DMS 273 (cell line): ENCODE measurements around the gene LCNL1.
A peak's percentile ranks its signal among the peaks of the same experiment; 100 is the strongest.

Experiments
- DNase-seq: peaks from one replicate; lab custom pipeline; 2025; ENCODE audit not compliant: unreplicated experiment; lab: John Stamatoyannopoulos, UW

LCNL1 gene

DNA sequence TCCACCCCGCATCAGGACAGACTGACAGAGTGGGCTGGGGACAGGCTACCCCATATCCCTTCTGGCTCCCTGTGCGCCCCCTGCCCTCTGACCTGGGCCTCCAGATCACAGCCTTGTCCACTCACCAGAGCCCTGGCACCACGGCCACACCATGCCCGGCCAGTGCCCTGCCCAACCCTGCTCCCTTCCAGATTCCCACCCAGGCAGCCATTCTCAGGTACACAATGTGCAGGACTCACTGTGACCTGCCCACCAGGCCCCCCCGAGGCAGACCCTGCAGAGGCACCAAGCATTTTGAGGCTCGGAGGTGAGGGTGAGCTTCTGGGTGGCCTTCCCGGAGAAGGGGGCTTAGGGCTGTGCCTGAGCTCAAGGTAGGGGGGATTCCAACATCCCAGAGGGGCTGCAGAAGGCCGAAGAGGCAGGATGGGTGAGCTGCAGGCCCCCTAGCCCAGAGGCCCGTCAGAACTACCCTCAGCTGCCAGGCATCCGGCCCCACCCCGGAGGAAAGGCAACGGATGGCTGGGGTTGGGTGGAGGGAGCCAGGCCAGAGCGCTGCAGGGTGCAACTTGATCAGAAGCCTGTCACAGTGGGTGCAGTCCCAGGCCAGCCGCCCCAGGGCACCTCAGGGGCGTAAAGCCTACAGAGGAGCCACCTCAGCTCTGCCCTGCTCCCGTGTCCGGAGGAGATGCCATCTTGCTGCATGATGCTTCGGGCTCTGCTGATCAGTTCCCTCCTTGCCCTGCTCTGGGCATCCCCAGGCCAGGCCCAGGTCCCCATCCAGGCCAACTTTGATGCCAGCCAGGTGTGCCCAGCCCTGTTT, at the start of gene LCNL1:
LCNL1 (plus strand) TSS at position 762 of the 820 bp plus-strand sequence. CDS start 594 bp downstream, outside the sequence.
- DNase-seq: no peak

DNA sequence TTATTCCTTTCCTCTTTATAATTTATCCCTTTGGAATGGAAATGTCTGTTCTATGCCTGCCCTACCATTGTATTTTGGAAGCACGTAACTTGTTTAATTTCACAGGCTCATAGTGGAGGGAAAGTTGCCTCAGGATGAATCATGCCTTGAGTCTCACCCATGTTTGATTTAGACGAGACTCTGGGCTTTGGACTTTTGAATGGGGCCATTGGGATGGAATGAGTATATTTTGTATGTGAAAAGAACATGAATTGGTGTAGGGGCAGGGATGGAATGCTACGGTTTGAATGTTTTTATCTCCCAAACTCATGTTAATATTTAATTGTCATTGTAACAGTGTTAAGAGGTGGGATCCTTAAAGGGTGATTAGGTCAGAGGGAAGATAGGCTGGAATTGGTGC, 48.5 kb upstream of the LCNL1 start:
- no peak for DNase-seq

- DNase-seq: no peak
These were observed 47.1 kb upstream of the LCNL1 start for GRCh38 chr9:136935651-136936050.

DNA sequence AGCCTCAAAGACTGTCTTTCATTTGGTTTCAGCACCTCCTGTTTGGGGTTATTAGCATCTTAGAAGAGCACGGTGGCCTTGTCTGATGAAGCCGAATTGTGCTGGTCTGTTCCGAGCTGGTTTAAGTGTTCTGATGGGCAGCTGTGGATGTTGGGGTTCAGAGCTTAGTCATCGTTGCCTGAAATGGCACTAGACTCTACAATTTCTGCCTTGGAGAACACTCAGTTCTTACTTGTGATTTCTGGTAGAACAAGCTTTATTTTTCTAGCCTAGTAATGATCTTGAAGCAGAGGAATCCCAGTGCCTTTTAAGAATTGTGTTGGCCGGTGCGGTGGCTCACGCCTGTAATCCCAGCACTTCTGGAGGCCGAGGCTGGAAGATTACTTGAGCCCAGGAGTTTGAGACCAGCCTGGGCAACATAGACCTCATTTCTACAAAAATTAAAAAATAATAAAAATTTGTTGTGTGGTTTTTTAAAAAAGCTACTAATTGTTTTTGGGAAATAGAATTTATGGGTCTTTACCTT, 46.1 kb upstream of the LCNL1 start:
- no peak for DNase-seq

GRCh38 chr9:136937186-136938001, 45.4 kb upstream of the LCNL1 start:
- no peak for DNase-seq

- no peak for DNase-seq
These were observed 43.3 kb upstream of the LCNL1 start for GRCh38 chr9:136939431-136939995.

GRCh38 chr9:136939996-136940525, 42.7 kb upstream of the LCNL1 start:
- no peak for DNase-seq

DNA sequence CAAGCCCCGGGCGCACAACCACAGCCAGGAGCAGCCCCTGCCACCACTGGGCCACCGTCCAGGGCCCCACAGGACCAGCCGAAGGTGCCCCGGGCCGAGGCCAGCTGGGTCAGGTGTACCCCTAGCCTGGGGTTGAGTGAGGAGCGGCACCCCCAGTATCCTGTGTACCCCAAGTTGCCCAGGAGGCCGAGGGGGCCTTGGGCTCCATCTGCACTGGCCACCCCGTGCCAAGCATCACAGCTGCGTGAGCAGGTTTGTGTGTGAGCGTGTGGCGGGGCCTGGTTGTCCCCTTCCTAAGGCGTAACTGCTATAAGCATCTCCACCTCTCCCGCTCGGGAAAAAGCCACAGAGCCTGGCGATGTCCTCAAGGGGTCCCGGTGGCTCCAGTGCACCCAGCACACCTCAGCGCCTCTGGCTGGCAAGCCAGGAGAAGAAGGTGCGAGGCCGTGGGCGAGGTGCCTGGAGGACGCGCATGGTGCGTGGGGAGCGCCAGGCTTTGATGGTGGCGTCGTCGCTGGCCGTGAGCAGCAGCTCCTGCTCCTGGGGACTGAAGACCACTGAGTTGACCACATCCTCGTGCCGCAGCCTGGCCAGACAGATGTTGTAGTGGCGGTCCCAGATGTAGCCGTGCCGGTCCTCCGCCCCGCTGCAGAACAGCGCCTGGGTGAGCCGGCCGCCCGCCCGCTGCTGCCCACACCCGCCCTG, 42.1 kb upstream of the LCNL1 start:
- no peak for DNase-seq

- no peak for DNase-seq
These were observed 41.3 kb upstream of the LCNL1 start for GRCh38 chr9:136941231-136942111.

DNA sequence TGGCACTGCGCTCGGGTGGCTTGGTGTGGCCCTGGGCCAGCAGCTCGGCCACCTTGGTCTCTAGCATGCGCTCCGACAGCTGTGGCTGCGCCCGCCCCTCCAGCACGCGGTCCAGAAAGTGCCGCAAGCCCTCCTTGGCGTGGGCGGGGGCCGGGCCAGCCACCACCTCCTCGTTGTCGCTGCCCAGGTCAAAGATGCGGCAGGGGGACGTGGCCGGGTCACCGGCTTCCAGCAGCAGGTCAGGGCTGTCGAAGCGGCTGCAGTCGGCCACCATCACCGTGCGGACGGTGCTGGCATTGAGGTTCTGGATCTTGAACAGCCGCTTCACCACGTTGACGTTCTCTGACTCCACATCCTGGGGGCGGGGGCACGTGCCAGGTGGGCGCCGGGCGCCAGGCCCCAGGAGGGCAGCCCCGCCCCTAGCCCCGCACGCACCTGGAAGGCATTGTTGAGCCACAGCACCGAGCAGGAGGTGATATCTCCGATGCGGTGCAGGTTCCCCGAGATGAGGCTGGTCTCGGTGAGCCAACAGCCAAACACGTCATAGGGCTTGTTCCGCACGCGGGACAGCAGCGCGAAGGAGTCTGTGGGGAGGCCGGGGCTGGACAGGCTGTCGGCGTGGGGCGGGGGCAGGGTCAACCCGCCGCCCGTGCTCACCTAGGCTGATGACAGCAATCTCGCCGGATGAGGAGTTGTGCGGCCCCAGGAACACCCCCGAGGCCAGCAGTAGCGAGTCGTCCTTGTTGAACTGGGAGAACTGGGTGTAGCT, 40.5 kb upstream of the LCNL1 start:
- DNase-seq: no peak

GRCh38 chr9:136942881-136943230, 39.9 kb upstream of the LCNL1 start:
- DNase-seq: no peak

GRCh38 chr9:136943291-136944211, 39.2 kb upstream of the LCNL1 start:
- DNase-seq: peak; percentile 70

DNA sequence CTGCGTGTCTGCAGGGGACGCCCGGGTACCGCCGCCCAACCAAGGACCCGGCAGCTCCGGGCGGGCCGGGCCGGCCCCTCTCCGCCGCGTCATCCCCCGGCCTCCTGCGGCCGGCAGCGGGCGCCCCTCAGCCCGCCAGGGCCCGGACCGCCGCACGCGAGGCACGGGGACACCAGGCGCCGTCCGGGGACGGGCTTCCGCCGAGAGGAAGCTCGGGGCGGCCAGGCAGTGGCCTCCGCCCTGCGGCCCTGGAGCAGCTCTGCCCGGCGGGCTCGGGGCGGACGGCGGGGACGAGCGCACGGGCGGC, 38.6 kb upstream of the LCNL1 start:
- DNase-seq: peak; percentile 82

- peak; percentile 98 for DNase-seq
These were observed 38.1 kb upstream of the LCNL1 start, which contains the start of the genes C8G and FBXW5 for GRCh38 chr9:136944519-136945332. Gene C8G, plus strand, starts transcription at chr9:136945243. Its CDS starts 78 bp downstream, at chr9:136945321. Gene FBXW5, minus strand, starts transcription at chr9:136944738. Its CDS starts 655 bp downstream, at chr9:136944083.

GRCh38 chr9:136945333-136946227, 37.2 kb upstream of the LCNL1 start:
- DNase-seq: no peak
